ENCODE results near the gene RAP2C. TPM values are rescaled to one million over a fixed set of nuclear protein-coding genes. Genes with fewer than 3 reads are reported as not detected.

RAP2C gene
- total RNA-seq, 2 donors from 2014 or later = 39.7 to 60.8 TPM

- H3K4me1 ChIP-seq (ENCODE audit: control insufficient read depth, insufficient read depth, low read length) = no peaks in the 10 kb centered on the region
- peak overlapping the region; percentile 50 for H3K27ac Mint-ChIP-seq
- H3K4me3 Mint-ChIP-seq = no peak overlapping the region
- H3K36me3 ChIP-seq (ENCODE audit: control insufficient read depth, insufficient read depth, low read length) = no peaks in the 10 kb centered on the region
- H3K9ac ChIP-seq (ENCODE audit: extremely low read depth, low read length, poor library complexity, severe bottlenecking) = no peak overlapping the region
- 78% methylated on average over 1 of the region's 1 CpG; no CpG with 5 or more reads in 1 of the 2 experiments for WGBS, 2 experiments (ENCODE audit: insufficient coverage in 1 of 2, insufficient read length in 1 of 2)
- no peak overlapping the region for H3K27ac ChIP-seq (ENCODE audit: low read depth, low read length)
- peaks cover 5% of the 10 kb centered on the region for H3K4me1 Mint-ChIP-seq
- no peaks in the 10 kb centered on the region for H3K27me3 Mint-ChIP-seq (ENCODE audit: insufficient read depth)
- no peaks in the 10 kb centered on the region for H3K9me3 ChIP-seq (ENCODE audit: control insufficient read depth, low read length)
- H3K9me3 Mint-ChIP-seq = no peaks in the 10 kb centered on the region
- no peaks in the 10 kb centered on the region for H3K36me3 Mint-ChIP-seq (ENCODE audit: low read depth)
- no peak for DNase-seq
- H3K27me3 ChIP-seq (ENCODE audit: control insufficient read depth, insufficient read depth, low read length, poor library complexity, severe bottlenecking) = no peaks in the 10 kb centered on the region
- TF ChIP-seq, protein P1, sequence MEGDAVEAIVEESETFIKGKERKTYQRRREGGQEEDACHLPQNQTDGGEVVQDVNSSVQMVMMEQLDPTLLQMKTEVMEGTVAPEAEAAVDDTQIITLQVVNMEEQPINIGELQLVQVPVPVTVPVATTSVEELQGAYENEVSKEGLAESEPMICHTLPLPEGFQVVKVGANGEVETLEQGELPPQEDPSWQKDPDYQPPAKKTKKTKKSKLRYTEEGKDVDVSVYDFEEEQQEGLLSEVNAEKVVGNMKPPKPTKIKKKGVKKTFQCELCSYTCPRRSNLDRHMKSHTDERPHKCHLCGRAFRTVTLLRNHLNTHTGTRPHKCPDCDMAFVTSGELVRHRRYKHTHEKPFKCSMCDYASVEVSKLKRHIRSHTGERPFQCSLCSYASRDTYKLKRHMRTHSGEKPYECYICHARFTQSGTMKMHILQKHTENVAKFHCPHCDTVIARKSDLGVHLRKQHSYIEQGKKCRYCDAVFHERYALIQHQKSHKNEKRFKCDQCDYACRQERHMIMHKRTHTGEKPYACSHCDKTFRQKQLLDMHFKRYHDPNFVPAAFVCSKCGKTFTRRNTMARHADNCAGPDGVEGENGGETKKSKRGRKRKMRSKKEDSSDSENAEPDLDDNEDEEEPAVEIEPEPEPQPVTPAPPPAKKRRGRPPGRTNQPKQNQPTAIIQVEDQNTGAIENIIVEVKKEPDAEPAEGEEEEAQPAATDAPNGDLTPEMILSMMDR (conservative IDR thresholded peaks at IDR 0.05) = no peak
- H3K4me3 ChIP-seq (ENCODE audit: low read length) = no peak overlapping the region
Measured at GRCh38 chrX:132173647-132174046, 45.6 kb downstream of the RAP2C start.

DNA sequence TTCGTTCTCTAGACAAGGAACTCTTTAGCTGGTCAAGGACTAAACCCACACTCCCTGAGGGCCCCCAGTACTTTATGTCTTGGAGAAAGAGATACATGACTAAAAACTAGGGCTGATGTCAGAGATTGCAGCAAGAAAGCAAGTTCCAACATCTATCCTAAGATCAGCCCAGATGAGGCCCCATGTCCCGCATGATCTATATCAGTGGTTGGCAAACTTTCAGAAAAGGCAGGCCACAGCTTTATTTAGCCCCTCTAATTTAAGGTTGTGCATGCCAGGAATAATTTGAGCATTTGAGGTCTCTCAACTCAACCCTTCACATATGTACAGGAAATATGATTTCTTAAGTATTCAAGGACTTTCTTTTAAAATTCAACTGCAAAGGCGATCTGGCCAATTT lies 47.4 kb downstream of the RAP2C start:
- Mint-ChIP-seq H3K27ac (no peak overlapping the region), H3K4me1 (peaks cover 5% of the 10 kb centered on the region), H3K36me3 (ENCODE audit: low read depth) (peaks cover 2% of the 10 kb centered on the region), H3K4me3 (no peak overlapping the region), H3K9me3 (peaks cover 2% of the 10 kb centered on the region), H3K27me3 (ENCODE audit: insufficient read depth) (no peaks in the 10 kb centered on the region)
- H3K9ac ChIP-seq (ENCODE audit: extremely low read depth, low read length, poor library complexity, severe bottlenecking) = no peak overlapping the region
- whole genome bisulfite sequencing, 2 experiments (ENCODE audit: insufficient coverage in 1 of 2, insufficient read length in 1 of 2) = 100% methylated on average over 1 to 3 of the region's 3 CpGs
- no peaks in the 10 kb centered on the region for H3K36me3 ChIP-seq (ENCODE audit: control insufficient read depth, insufficient read depth, low read length)
- H3K4me3 ChIP-seq (ENCODE audit: low read length) = no peak overlapping the region
- TF ChIP-seq, protein P1 (conservative IDR thresholded peaks at IDR 0.05) = no peak
- no peak overlapping the region for H3K27ac ChIP-seq (ENCODE audit: low read depth, low read length)
- no peaks in the 10 kb centered on the region for H3K9me3 ChIP-seq (ENCODE audit: control insufficient read depth, low read length)
- no peaks in the 10 kb centered on the region for H3K4me1 ChIP-seq (ENCODE audit: control insufficient read depth, insufficient read depth, low read length)
- no peak for DNase-seq
- no peaks in the 10 kb centered on the region for H3K27me3 ChIP-seq (ENCODE audit: control insufficient read depth, insufficient read depth, low read length, poor library complexity, severe bottlenecking)

GRCh38 chrX:132171478-132171877 lies 47.8 kb downstream of the RAP2C start:
- H3K4me3 ChIP-seq (ENCODE audit: low read length) = no peak overlapping the region
- TF ChIP-seq, protein P1 (conservative IDR thresholded peaks at IDR 0.05) = peak; percentile 37
- H3K27ac ChIP-seq (ENCODE audit: low read depth, low read length) = no peak overlapping the region
- H3K9ac ChIP-seq (ENCODE audit: extremely low read depth, low read length, poor library complexity, severe bottlenecking) = no peak overlapping the region
- Mint-ChIP-seq H3K36me3 (ENCODE audit: low read depth) (peaks cover 4% of the 10 kb centered on the region), H3K4me1 (peaks cover 5% of the 10 kb centered on the region), H3K9me3 (peaks cover 4% of the 10 kb centered on the region), H3K27ac (no peak overlapping the region), H3K27me3 (ENCODE audit: insufficient read depth) (no peaks in the 10 kb centered on the region), H3K4me3 (no peak overlapping the region)
- no peaks in the 10 kb centered on the region for H3K9me3 ChIP-seq (ENCODE audit: control insufficient read depth, low read length)
- no peaks in the 10 kb centered on the region for H3K27me3 ChIP-seq (ENCODE audit: control insufficient read depth, insufficient read depth, low read length, poor library complexity, severe bottlenecking)
- DNase-seq = no peak
- H3K4me1 ChIP-seq (ENCODE audit: control insufficient read depth, insufficient read depth, low read length) = no peaks in the 10 kb centered on the region
- WGBS, 2 experiments (ENCODE audit: insufficient coverage in 1 of 2, insufficient read length in 1 of 2) = 91 to 97% methylated on average over 3 of the region's 3 CpGs
- H3K36me3 ChIP-seq (ENCODE audit: control insufficient read depth, insufficient read depth, low read length) = no peaks in the 10 kb centered on the region
